GM10248 (cell line): ENCODE results near the gene SLC28A1.
A peak's percentile ranks its signal among the peaks of the same experiment; 100 is the strongest.

ENCODE experiments used
- CTCF ChIA-PET: fragments of 300-600 bp; sonication (Branson Sonifier 250); formaldehyde crosslinking; extraction: SDS; loops from one replicate; lab custom pipeline; 2021; ENCODE audit warnings: antibody characterized with exemption; lab: Yijun Ruan, JAX
- POLR2A ChIA-PET: fragments of 350-650 bp; sonication (Branson Sonifier 250); formaldehyde crosslinking; extraction: SDS; loops from one replicate; lab custom pipeline; 2020; ENCODE audit warnings: antibody characterized with exemption; lab: Yijun Ruan, JAX
- DNase-seq: peaks from one replicate; pipeline ENCODE4 v3.0.0; 2012; ENCODE audit errors: extremely low spot score
- CTCF ChIP-seq: IDR thresholded peaks from 2 replicates; pipeline ENCODE4 v1.5.1; 2012; ENCODE audit warnings: mild to moderate bottlenecking, low read depth; ENCODE audit errors: extremely low read depth, missing control alignments, control extremely low read depth

SLC28A1 gene

GRCh38 chr15:84886211-84886983 is 1.9 kb downstream of the SLC28A1 start:
- ChIA-PET CTCF (interaction anchor here (1.7 to 2.9 kb wide), 2 partner anchors 8 to 10 kb away, joined by 4 to 12 read pairs; no protein-coding TSS in a partner anchor), POLR2A (no interaction called here)
- no peak for DNase-seq
- no peak for TF ChIP-seq CTCF

GRCh38 chr15:84886984-84887299 is 2.5 kb downstream of the SLC28A1 start:
- CTCF ChIA-PET = interaction anchor here (1.7 to 2.9 kb wide), 2 partner anchors 8 to 10 kb away, joined by 4 to 12 read pairs; no protein-coding TSS in a partner anchor
- POLR2A ChIA-PET = no interaction called here
- no peak for TF ChIP-seq CTCF
- no peak for DNase-seq

GRCh38 chr15:84887938-84888337 is 3.5 kb downstream of the SLC28A1 start:
- no peak for TF ChIP-seq CTCF
- peak; percentile 52 for DNase-seq
- POLR2A ChIA-PET = no interaction called here
- CTCF ChIA-PET = interaction anchor here (2.9 kb wide), 1 partner anchor 9 kb away, joined by 12 read pairs; no protein-coding TSS in a partner anchor

GRCh38 chr15:84888639-84889038 is 4.2 kb downstream of the SLC28A1 start:
- DNase-seq = no peak
- POLR2A ChIA-PET = no interaction called here
- no peak for TF ChIP-seq CTCF
- CTCF ChIA-PET = interaction anchor here (1.3 to 2.9 kb wide), 2 partner anchors 10 to 121 kb away, joined by 3 to 12 read pairs; no protein-coding TSS in a partner anchor

GRCh38 chr15:84889313-84889990 is 5.0 kb downstream of the SLC28A1 start:
- TF ChIP-seq CTCF = no peak
- no peak for DNase-seq
- CTCF ChIA-PET = interaction anchor here (1.3 kb wide), 1 partner anchor 122 kb away, joined by 3 read pairs; no protein-coding TSS in a partner anchor
- POLR2A ChIA-PET = no interaction called here

GRCh38 chr15:84889991-84890669 is 5.7 kb downstream of the SLC28A1 start:
- ChIA-PET CTCF (interaction anchor here (1.6 kb wide), 1 partner anchor 13 kb away, joined by 3 read pairs; no protein-coding TSS in a partner anchor), POLR2A (no interaction called here)
- no peak for TF ChIP-seq CTCF
- no peak for DNase-seq
